GM18507 (cell line): ENCODE data around the gene MINDY4.

Source experiments
- DNase-seq: peaks from one replicate; pipeline ENCODE4 v3.0.0; 2011; ENCODE audit warnings: low read depth; ENCODE audit not compliant: insufficient read length; ENCODE audit errors: extremely low spot score
- FAIRE-seq: peaks from 2 replicates; lab custom pipeline; 2011; peaks lifted over from hg19 to GRCh38; lab: Jason Lieb, UNC

MINDY4 gene

DNA sequence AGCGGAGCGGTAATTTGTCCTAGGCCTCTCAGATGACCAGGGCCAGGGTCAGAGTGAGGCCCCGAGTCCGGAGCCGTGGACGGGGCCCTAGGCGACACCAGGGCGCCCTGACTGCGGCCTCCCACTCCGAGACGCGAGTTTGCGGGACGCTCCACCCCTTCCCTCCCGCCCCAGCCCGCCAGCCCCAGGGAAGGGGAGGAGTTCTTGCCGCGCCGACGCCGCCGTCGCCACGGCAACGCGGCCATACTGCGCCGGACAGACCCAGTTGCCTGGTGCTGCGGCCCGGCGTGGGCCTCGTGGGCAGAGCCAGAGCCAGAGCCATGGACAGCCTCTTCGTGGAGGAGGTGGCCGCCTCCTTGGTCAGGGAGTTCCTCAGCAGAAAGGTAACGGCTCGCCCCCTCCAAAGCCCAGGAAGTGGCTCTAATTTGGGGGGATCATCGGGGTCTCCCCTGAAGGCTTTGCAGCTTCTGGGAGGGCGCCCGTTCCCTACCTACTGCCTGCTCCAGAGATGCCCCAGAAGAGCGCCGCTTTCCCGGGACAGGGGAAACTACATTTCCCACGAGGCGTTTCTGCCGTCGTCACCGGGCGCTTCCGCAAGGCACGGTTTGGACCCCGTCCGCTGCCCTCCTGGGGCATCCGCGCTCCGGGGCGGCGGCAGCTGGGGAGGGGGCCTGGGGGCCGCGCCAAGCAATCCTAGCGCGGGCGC is at the start of gene MINDY4:
MINDY4 (plus strand) TSS at position 244 of the 706 bp plus-strand sequence; CDS start at position 321, 77 bp downstream.
- peak; percentile 80 for DNase-seq
- FAIRE-seq: peak; percentile 67

DNA sequence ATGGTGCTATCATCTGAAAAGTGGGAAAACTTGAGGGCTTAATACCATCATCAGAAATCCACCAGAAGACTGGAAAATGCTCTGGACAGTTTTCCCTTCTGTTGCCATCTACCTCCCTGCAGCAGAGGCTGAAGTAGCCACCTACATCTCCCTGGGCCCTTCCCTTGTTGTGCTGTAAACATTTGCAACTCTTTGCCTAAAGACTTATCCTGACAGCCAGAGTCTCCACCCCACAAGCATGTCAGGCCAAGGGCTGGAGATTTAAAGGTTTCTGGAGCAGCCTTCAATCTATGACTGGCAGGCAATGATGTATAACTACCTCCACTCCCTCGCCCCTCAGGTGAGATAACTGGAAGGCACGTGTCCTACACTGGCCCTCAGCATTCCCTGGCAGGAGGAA is 49.0 kb upstream of the MINDY4 start:
- DNase-seq (no peak), FAIRE-seq (no peak)

DNA sequence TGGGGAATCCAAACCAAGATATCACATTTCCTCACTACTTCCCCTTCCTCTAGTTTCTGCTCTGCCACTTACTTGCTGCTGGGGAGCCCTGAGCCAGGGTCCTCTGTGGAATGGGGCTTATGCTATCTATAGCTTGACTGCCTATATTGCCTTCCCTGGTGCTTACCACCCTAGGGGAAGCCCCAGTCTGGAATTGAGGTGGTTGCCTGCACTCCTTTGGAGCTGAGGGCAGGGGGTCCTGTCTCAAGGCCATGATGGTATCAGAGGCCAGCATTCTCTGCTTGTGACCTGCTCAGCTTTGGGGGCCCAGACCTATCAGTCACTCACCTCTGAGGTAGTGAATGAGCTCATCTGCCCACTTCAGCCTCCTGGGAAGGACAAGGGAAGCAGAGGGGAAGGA is 48.5 kb upstream of the MINDY4 start:
- FAIRE-seq (no peak), DNase-seq (no peak)

DNA sequence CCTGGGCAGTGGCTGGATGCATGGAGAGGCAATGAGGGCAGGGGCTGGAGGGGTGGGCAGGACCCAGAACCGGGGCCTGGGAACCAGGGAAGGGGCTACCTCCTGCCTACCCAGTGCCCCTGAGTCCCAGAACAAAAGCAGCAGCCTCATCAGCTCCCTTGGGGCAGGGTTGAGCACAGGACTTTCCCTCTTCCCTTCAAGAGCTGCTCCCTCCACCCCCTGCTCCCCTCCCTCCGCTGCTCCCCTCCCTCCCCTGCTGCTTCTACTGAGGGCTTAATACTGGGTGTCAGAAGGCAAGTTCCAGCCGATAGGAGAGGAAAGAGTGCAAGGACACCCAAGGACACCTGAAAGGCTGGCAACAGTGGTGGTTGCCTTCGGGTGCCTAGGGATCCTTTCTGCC is 47.4 kb upstream of the MINDY4 start:
- no peak for DNase-seq

DNA sequence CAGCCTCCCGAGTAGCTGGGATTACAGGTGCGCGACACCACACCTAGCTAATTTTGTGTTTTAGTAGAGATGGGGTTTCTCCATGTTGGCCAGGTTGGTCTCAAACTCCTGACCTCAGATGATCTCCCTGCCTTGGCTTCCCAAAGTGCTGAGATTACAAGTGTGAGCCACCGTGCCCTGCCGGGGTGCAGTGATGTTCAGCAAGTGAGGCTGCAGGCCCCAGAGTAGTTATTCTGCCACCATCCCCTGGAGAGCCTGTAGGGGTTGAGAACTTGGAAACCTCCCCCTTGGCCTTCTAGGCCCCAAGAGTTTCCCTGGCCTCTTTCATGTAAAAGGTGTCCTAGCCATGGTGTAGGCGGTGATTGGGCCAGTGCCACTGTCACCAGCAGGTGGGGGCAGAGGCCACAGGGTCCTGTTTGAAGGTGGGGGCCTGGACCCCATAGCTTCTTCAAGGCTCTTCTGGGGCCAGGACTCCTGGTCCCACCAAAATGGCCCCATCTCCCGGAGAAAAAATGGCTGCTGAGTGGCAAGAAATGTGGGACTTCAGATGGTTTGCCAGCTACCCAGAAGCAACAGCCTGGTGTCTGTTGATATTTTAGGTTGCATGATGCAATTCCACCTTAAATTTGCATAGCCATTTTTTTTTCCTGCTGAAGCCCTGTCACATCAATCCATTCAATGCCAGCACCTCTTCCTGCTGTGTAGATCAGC is 44.8 kb upstream of the MINDY4 start:
- DNase-seq: no peak
- no peak for FAIRE-seq

More for the DNA sequence above, 47.4 kb upstream of the MINDY4 start:
- FAIRE-seq: no peak

DNA sequence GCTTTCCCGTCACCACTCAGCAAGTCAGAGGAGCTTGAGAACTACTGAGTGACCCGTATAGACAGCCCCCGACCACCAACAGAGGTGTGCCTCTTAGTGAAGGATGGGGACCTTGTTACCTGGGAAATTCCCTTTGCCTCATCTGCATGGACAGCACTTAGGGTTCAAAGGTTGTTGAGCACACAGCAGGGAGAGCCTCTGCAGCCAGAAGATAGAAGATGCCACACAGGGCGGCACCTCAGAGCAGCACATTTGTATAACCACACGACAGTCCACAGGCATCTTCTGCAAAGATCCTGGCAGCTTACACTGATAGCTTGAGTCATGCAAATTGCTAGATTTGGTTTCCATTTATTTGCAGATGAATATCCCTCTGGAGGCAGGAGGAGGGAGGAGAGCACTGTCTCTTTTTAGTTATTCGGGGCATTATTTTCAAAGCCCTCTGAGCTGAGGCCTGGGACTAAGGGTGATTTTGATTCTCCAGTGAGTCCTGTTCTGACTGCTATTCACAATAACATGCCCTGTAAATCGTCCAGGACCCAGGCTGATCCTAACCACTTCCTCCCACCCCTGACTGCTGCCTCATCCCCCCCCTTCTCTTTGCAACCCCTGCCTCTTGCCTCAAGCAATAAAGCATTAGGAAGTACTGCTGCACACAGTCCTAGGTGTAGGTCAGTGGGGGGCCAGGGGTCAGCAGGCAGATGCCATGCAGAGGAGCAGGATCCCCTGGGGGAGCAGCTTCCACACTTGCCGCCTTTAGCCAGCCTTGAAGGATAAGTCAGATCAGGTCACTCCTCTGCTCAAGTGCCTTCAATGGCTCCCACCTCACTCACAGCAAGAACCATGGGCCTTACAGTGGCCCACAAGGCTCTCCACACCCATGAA is 43.9 kb upstream of the MINDY4 start:
- peak; percentile 42 for FAIRE-seq
- no peak for DNase-seq

DNA sequence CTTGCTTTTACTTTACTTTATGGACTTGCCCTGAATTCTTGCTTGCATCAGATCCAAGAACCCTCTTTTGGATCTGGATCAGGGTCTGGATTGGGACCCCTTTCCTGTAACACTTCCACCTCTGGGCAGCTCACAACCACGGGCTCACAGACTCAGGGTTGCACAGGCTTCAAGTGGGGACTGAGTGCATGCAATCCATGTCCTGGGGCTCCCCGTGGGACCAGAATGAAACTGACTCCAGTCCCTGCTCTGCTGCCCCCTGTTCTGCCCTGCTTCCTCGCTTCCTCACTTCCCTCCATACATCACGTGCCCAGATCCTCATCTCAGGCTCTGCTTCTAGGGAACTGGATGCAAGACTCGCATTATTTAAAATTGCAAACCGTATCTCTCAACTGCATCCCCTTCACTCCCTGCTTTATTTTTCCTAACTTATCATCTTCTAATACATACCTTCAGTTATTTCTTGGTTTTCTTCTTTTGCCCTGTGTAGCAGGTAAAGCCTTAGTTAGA is 42.6 kb upstream of the MINDY4 start:
- FAIRE-seq (no peak), DNase-seq (no peak)

GRCh38 chr7:30729642-30730041 is 41.6 kb upstream of the MINDY4 start:
- DNase-seq: no peak
- no peak for FAIRE-seq

DNA sequence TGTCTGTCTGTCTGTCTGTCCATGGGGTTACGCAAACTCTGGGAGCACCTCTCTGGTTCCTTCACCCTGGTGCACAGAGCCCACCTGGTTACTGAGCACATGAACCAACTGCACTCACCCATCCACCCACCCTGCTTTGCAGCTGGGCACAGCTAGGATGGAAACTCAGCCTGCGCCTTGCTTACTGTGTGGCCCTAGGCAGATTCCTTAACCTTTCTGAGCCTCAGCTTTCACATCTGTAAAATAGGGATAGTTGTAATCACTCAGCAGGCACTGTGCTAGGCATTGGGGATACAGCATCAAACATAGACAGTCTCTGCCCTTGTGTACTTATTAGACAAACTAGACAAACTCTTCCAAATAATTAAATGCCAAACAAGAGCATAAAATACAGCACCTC is 41.1 kb upstream of the MINDY4 start:
- DNase-seq: no peak

DNA sequence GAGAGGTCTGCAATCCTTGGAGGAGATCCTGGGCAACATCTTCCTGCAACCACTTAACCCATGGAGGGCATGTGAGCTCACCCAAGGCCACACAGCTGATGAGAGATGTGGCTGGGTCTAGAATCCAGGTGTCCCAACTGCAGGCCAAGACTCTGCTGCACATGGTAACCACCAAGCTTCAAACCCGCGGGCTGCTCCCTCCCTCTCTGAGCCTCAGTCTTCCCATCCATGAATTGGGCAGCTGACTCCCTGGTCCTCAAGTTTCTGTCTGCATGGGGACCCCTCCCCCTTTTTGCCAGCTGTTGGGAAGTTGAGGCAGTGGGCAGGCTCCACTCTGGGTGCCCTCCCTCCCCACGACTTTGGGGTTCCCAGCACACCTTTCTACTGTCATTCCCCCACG is 40.2 kb upstream of the MINDY4 start:
- no peak for DNase-seq

More for the DNA sequence above, 41.1 kb upstream of the MINDY4 start:
- FAIRE-seq: no peak

DNA sequence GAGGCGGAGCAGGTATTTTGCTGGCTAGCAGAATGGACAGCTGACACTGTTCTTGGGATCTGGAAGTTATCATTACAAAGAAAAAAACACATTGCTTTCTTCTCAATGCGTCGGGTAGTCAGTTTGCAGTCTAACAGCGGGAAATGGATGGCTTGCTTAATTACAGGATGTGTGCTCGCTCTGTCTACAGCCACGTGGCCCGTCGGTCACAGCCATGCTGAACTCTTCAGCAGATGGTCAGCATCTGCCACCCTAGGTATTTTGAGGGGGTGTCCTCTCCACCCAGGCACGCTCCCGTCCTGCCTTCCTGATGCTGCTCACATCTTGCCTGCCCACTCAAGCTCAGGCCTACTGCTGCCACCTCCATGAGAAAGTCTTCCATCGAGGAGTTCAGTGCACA is 39.6 kb upstream of the MINDY4 start:
- DNase-seq (no peak), FAIRE-seq (no peak)

More for the DNA sequence above, 40.2 kb upstream of the MINDY4 start:
- FAIRE-seq: no peak

- no peak for FAIRE-seq
- DNase-seq: no peak
Observed at GRCh38 chr7:30732606-30733005, 38.6 kb upstream of the MINDY4 start.

GRCh38 chr7:30733216-30733615 is 38.0 kb upstream of the MINDY4 start:
- no peak for DNase-seq
- FAIRE-seq: no peak

- no peak for DNase-seq
- no peak for FAIRE-seq
Observed at GRCh38 chr7:30733691-30734090, 37.5 kb upstream of the MINDY4 start.

GRCh38 chr7:30734497-30734896 is 36.7 kb upstream of the MINDY4 start:
- FAIRE-seq (no peak), DNase-seq (no peak)

DNA sequence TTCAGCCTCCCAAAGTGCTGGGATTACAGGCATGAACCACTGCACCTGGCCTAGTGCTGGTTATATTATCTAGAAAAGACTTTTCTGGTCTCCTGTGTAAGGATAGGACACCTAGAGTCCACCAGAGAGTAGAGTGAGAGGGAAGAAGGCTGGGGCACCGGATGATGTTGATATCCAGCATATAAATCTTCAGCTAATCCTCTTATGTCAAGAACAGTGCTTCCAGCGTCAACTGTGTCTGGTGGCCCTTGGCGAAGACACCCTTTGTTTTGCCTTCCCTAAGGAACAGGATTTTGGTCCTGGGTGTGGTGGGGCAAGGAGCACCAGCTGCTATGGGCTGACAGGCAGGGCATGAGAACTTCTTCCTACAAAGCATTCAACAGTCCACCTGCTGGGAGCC is 35.6 kb upstream of the MINDY4 start:
- DNase-seq (no peak), FAIRE-seq (no peak)

DNA sequence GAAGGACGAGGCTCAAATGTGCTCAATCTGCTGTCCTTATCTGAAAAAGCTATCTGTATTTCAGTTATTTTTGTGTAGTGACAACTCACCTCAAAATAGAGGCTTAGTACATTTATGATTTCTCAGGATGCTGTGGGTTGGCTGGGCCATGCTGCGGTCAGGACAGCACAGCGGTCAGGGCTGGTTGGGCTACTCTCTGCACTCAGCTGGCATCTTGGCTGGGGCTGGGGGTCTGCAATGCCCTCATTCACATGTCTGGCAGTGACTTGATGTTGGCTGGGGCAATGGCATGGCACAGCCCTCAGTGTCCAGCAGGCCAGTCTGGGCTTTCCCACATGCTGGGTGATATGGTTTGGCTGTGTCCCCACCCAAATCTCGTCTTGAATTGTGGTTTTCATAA is 34.9 kb upstream of the MINDY4 start:
- FAIRE-seq: no peak
- DNase-seq: no peak

- FAIRE-seq: peak; percentile 47
Observed at GRCh38 chr7:30738026-30738915, 32.9 kb upstream of the MINDY4 start.

GRCh38 chr7:30739691-30740090 is 31.5 kb upstream of the MINDY4 start:
- FAIRE-seq: no peak
- no peak for DNase-seq

More at GRCh38 chr7:30738026-30738915, 32.9 kb upstream of the MINDY4 start:
- DNase-seq: no peak
